ENCODE measurements around the gene PMM2.

PMM2 gene

GRCh38 chr16:8808613-8809353 is 11.1 kb downstream of the PMM2 start:
- H3K27ac ChIP-seq: no peak overlapping the region
- TF ChIP-seq, protein P1, sequence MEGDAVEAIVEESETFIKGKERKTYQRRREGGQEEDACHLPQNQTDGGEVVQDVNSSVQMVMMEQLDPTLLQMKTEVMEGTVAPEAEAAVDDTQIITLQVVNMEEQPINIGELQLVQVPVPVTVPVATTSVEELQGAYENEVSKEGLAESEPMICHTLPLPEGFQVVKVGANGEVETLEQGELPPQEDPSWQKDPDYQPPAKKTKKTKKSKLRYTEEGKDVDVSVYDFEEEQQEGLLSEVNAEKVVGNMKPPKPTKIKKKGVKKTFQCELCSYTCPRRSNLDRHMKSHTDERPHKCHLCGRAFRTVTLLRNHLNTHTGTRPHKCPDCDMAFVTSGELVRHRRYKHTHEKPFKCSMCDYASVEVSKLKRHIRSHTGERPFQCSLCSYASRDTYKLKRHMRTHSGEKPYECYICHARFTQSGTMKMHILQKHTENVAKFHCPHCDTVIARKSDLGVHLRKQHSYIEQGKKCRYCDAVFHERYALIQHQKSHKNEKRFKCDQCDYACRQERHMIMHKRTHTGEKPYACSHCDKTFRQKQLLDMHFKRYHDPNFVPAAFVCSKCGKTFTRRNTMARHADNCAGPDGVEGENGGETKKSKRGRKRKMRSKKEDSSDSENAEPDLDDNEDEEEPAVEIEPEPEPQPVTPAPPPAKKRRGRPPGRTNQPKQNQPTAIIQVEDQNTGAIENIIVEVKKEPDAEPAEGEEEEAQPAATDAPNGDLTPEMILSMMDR (conservative IDR thresholded peaks at IDR 0.05): no peak

- no peak overlapping the region for H3K27ac ChIP-seq
- TF ChIP-seq, protein P1 (conservative IDR thresholded peaks at IDR 0.05): no peak
These were observed 14.7 kb downstream of the PMM2 start for GRCh38 chr16:8812162-8812843.

DNA sequence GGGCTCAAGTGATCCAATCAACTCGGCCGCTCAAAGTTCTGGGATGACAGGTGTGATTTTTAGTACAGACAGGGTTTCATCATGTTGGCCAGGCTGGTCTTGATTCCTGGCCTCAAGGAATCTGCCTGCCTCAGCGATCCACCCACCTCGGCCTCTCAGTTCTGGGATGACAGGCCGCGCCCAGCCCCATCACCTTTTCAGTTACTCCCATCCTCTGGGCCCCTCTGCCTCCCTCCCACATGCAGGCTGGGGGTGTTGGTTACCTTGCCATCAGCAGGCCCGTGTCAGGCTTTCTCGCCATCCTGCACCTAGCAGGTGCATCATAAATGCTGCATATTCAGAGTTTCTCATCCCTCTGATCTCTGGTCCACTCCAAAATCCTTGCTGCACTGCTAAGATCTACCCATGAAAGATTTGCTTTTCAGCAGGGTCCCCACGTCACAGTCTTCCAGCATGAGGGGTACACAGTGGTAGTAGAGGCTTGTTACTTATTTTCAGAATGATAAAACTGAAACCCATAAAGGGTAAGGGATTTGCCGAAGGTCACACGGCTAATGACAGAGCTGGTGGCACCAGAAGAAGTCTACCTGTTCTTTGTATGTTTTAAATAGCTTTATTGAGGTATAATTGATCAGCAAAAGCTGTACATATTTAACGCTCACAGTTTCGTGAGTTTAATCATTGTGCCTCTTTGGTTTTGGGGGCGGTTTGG is 16.6 kb downstream of the PMM2 start:
- no peak overlapping the region for H3K27ac ChIP-seq
- TF ChIP-seq, protein P1 (conservative IDR thresholded peaks at IDR 0.05): no peak

- H3K27ac ChIP-seq: no peak overlapping the region
- TF ChIP-seq, protein P1 (conservative IDR thresholded peaks at IDR 0.05): no peak
These were observed 19.5 kb downstream of the PMM2 start for GRCh38 chr16:8816967-8817655.

DNA sequence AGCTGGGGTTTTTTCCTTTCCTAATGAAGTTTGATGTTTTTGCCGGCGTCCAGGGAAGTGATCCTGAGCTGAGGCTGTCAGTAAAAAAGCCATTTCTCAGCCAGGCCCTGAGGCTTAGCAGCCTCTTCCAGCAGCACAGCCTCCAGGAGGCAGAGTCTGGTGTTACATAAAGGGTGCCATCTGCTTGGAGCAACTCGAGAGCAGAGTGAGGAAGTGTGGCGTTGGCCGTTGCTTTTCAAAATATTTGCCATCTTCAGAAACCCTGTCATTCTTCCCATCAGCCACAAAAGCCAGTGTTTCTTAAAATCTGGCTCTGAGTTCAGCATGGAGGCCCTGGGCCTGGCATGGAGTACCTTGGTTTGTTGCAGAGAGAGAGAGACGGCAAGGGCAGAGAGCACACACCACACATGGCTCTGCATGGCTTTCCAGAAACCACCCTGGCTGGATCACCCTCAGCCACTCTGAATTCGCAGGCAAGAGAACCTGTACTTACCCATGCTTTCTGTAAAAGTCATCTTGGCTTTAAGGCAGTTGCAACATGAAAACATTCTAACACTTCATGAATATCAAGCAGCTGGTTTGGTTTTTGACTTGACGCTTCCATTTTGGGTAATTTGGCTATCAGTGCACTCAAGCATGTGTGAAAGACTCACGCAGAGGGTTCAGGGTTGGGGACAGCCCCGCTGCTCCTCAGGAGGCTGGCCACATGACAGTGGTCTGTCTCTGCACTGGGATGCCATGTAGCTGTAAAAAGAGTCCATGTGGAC is 21.0 kb downstream of the PMM2 start:
- TF ChIP-seq, protein P1 (conservative IDR thresholded peaks at IDR 0.05): no peak
- no peak overlapping the region for H3K27ac ChIP-seq

- TF ChIP-seq, protein P1 (conservative IDR thresholded peaks at IDR 0.05): no peak
- no peak overlapping the region for H3K27ac ChIP-seq
These were observed 21.9 kb downstream of the PMM2 start for GRCh38 chr16:8819411-8820034.

All from VCaP (cell line).